Measurements from ENCODE around the gene LNP1. TPM values are rescaled to one million over a fixed set of nuclear protein-coding genes. Genes with fewer than 3 reads are reported as not detected.

Gene LNP1
- total and polyA plus RNA-seq, 2 of the 13 experiments (the other 11 are each of a cell fraction or from before 2014, with no cell fraction given) = 3.6 to 7.0 TPM

DNA sequence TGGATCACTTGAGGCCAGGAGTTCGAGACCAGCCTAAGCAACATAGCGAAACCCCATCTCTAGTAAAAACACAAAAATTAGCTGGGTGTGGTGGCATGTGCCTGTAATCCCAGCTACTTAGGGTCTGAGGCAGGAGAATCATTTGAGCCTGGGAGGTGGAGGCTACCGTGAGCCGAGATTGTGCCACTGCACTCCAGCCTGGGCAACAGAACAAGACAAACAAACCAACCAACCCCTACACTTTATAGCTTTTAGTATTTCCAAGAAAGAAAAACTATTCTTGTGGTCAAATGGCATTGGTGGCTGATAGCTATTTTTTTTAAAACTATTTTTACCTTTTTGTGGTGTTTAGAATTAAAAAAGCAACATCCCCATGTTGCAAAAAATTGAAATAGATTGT lies 98.3 kb downstream of the LNP1 start:
- Histone ChIP-seq H3K79me2 (ENCODE audit: insufficient read depth, low read length) (peaks cover 4% of the 10 kb centered on the region), H3K27ac (ENCODE audit: extremely low read length, insufficient read depth, low read length) (no peak overlapping the region), H3K27me3 (ENCODE audit: control insufficient read depth in 1 of 2, insufficient read depth in 2 of 2, low read length in 2 of 2) (no peaks in the 10 kb centered on the region), H3K9ac (ENCODE audit: insufficient read depth, low read depth, low read length) (no peak overlapping the region), H3K4me3 (replicated peaks in 1 of 3; ENCODE audit: insufficient read depth in 1 of 3, low read depth in 2 of 3, low read length in 3 of 3) (no peak overlapping the region), H3K4me1 (ENCODE audit: insufficient read depth, low read length) (peaks cover 30% of the 10 kb centered on the region), H3K9me3 (ENCODE audit: low read length) (no peaks in the 10 kb centered on the region), H3K4me2 (ENCODE audit: low read depth, low read length) (no peak overlapping the region), H3K36me3 (replicated peaks in 1 of 2; ENCODE audit: control insufficient read depth in 1 of 2, insufficient read depth in 2 of 2, low read length in 2 of 2) (no peaks in the 10 kb centered on the region), H4K20me1 (ENCODE audit: insufficient read depth, low read length) (no peaks in the 10 kb centered on the region; the same call in 1 of the 2 replicates), H2AFZ (ENCODE audit: low read length) (no peak overlapping the region)
- POLR2A ChIA-PET = no interaction called here
- no peak for TF ChIP-seq FOXK2 (IDR thresholded peaks at IDR 0.05)
- no peak for TF ChIP-seq IRF9 (CRISPR knock-in tag; IDR thresholded peaks at IDR 0.05; ENCODE audit: borderline replicate concordance)
- TF ChIP-seq SAFB2 (CRISPR knock-in tag; IDR thresholded peaks at IDR 0.05; ENCODE audit: borderline replicate concordance, low read depth) = no peak
- no peak for TF ChIP-seq HMGXB4 (CRISPR knock-in tag; IDR thresholded peaks at IDR 0.05; ENCODE audit: borderline replicate concordance in 1 of 2, low read depth in 1 of 2)
- no peak for TF ChIP-seq NR2C2 (CRISPR knock-in tag; IDR thresholded peaks at IDR 0.05; ENCODE audit: borderline replicate concordance)
- no peak for TF ChIP-seq ZFP82 (CRISPR knock-in tag; IDR thresholded peaks at IDR 0.05; ENCODE audit: borderline replicate concordance)
- no peak for TF ChIP-seq HNRNPL (IDR thresholded peaks at IDR 0.05; ENCODE audit: low read depth, low read length)
- TF ChIP-seq DNMT3B (CRISPR knock-in tag; conservative IDR thresholded peaks at IDR 0.05) = no peak
- TF ChIP-seq ZNF766 (CRISPR knock-in tag; IDR thresholded peaks at IDR 0.05; ENCODE audit: borderline replicate concordance) = no peak
- in situ Hi-C loops (cut with HindIII; ENCODE audit: extremely low pct_ligation_motif_present, low pct_unique_long_range_greater_than_20kb) = no loop called here
- WGBS (ENCODE audit: low lambda C conversion rate) = 94% methylated on average over 4 of the region's 4 CpGs
- no peak for FAIRE-seq
- no peak for DNase-seq (ENCODE audit: low spot score)
- BruUV-seq (replicated peaks) = no TSS peak
- CTCF ChIA-PET (ENCODE audit: low intra/inter-chr PET ratio, low total read pairs) = no interaction called here
- no peak for ATAC-seq
- intact Hi-C loops (cut with micrococcal nuclease; ENCODE audit: unreplicated experiment) = no loop called here
